ENCODE data around the gene ACP2.

DNA sequence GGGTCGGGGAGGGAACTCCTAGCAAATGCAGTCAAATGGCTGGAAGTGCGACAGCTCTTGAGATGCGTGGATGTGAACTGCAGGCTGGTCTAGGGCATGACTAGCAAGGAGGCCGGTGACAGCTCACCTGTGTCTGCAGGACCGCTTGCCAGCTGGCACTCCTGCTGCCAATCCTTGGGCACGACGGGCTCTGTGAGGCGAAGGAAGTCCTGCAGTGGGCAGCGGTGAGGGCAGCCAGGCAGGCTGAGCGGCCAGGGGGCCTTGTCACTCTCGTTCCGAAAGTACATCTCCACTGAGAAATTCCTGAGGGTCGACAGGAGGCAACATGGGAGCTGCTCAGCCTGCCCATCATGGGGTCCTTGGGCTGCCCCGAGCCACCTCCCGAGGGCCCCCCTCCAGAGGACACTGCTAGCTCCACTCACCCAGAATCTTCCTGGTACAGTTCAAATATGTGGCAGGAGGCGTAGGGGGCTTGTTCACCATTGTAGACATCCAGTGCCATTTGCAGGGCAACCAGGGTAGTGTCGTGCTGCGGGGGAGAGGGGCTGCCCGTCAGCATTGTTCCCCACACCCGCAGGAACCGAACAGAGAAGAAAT is 5.9 kb downstream of the ACP2 start:
- no peak for TF ChIP-seq CTCF (IDR thresholded peaks at IDR 0.05; ENCODE audit: low read depth, low read length)
- no peak for TF ChIP-seq POLR2A (IDR thresholded peaks at IDR 0.05; ENCODE audit: extremely low read depth, insufficient read length)

All from NB4 (cell line).